GM12878 (cell line): ENCODE results near the gene STRIP2. TPM values are rescaled to one million over a fixed set of nuclear protein-coding genes. Genes with fewer than 3 reads are reported as not detected.
"Not testable (repeated sequence)": the region's sequence is repeated elsewhere in the genome, so short reads cannot be mapped to it uniquely, and the experiment has no call there.

Experiments
- ATAC-seq: fragments of 200-7000 bp; cut with Tn5 transposase; 3 replicates; pipeline ENCODE4 v1.9.1; 2020; ENCODE audit warnings: mild to moderate bottlenecking, moderate library complexity
- BruUV-seq: library from RNA; stranded (reverse); fragments of 400-500 nt; replicated peaks from 2 replicates; lab custom pipeline; 2021; lab: Mats Ljungman, UMichigan
- CTCF ChIA-PET: fragments of 300-600 bp; sonication (Branson Sonifier 250); formaldehyde crosslinking; extraction: SDS; loops from one replicate; lab custom pipeline; 2021; ENCODE audit warnings: inconsistent platforms; lab: Yijun Ruan, JAX
- POLR2A ChIA-PET: fragments of 350-600 bp; formaldehyde crosslinking; extraction: SDS; loops from one replicate; lab custom pipeline; 2021; ENCODE audit warnings: inconsistent platforms; lab: Charles Lee
- RAD21 ChIA-PET: fragments of 300-600 bp; sonication (Branson Sonifier 250); formaldehyde crosslinking; loops from one replicate; lab custom pipeline; 2023; ENCODE audit warnings: antibody characterized with exemption; ENCODE audit not compliant: unreplicated experiment; lab: Charles Lee
- SMC1A ChIA-PET: fragments of 300-600 bp; sonication (Branson Sonifier 250); formaldehyde crosslinking; loops from one replicate; lab custom pipeline; 2023; ENCODE audit not compliant: unreplicated experiment, uncharacterized antibody; lab: Charles Lee
- DNase-seq: peaks from one replicate; pipeline ENCODE4 v3.0.0-alpha.2; 2011; ENCODE audit warnings: low read depth, low spot score
- FAIRE-seq: peaks from 3 replicates; lab custom pipeline; 2011; peaks lifted over from hg19 to GRCh38; lab: Jason Lieb, UNC
- H2AFZ ChIP-seq: 2 replicates; pipeline ENCODE4 v1.6.0; 2011; ENCODE audit warnings: low read depth, low read length, control low read depth; ENCODE audit not compliant: control insufficient read depth
- H3K27ac ChIP-seq: 2 replicates; pipeline ENCODE4 v1.5.1; 2011; ENCODE audit warnings: control low read depth; ENCODE audit not compliant: control insufficient read depth, insufficient read depth
- H3K27me3 ChIP-seq, 2 experiments: replicated peaks in 1 of 2; 2 replicates each; pipeline versions ENCODE4 v1.6.0 to v1.6.1; 2011; ENCODE audit warnings: low read length in 1 of 2; ENCODE audit not compliant: control insufficient read depth in 2 of 2, insufficient read depth in 2 of 2
- H3K36me3 ChIP-seq, 2 experiments: 2 replicates each; pipeline ENCODE4 v1.5.1; 2011; ENCODE audit warnings: low read length in 1 of 2; ENCODE audit not compliant: control insufficient read depth in 2 of 2, insufficient read depth in 2 of 2
- H3K4me1 ChIP-seq: 2 replicates; pipeline ENCODE4 v1.6.1; 2011; ENCODE audit warnings: mild to moderate bottlenecking, low read length, moderate library complexity, mixed read lengths; ENCODE audit not compliant: control insufficient read depth, insufficient read depth
- H3K4me2 ChIP-seq: 2 replicates; pipeline ENCODE4 v1.6.0; 2011; ENCODE audit warnings: control low read depth; ENCODE audit not compliant: control insufficient read depth, insufficient read depth
- H3K4me3 ChIP-seq: fragments of 200-600 bp; sonication (generic); 2 replicates; pipeline ENCODE4 v1.5.1; 2016
- H3K79me2 ChIP-seq: 2 replicates; pipeline ENCODE4 v1.6.0; 2011; ENCODE audit warnings: low read length; ENCODE audit not compliant: control insufficient read depth, insufficient read depth
- H3K9ac ChIP-seq: 2 replicates; pipeline ENCODE4 v1.8.0; 2011; ENCODE audit warnings: low read length, control low read depth, mixed read lengths; ENCODE audit not compliant: control insufficient read depth, insufficient read depth
- H3K9me3 ChIP-seq: replicated peaks from 3 replicates; pipeline ENCODE4 v1.5.1; 2011; ENCODE audit warnings: mild to moderate bottlenecking, low read length; ENCODE audit not compliant: control insufficient read depth, insufficient read depth
- H4K20me1 ChIP-seq: 2 replicates; pipeline ENCODE4 v1.6.0; 2011; ENCODE audit not compliant: control insufficient read depth, insufficient read depth
- BMI1 ChIP-seq: fragments of 450-650 bp; IDR thresholded peaks from 2 replicates; pipeline ENCODE4 v1.6.1; 2016; ENCODE audit warnings: mild to moderate bottlenecking, moderate library complexity, borderline replicate concordance
- CBX5 ChIP-seq: sonication (generic); IDR thresholded peaks from 2 replicates; pipeline ENCODE4 v1.6.1; 2016; ENCODE audit warnings: low read depth, moderate library complexity, mild to moderate bottlenecking, inconsistent platforms
- GATAD2B ChIP-seq: fragments of 450-650 bp; conservative IDR thresholded peaks from 2 replicates; pipeline ENCODE4 v1.6.1; 2017; ENCODE audit warnings: low read depth, mild to moderate bottlenecking, moderate library complexity
- JUNB ChIP-seq: IDR thresholded peaks from 2 replicates; pipeline ENCODE4 v1.6.1; 2016; ENCODE audit warnings: antibody characterized with exemption, mild to moderate bottlenecking
- MTA3 ChIP-seq: IDR thresholded peaks from 2 replicates; pipeline ENCODE4 v1.6.1; 2012; ENCODE audit warnings: low read length, inconsistent platforms, borderline replicate concordance
- NFIC ChIP-seq: IDR thresholded peaks from 2 replicates; pipeline ENCODE4 v1.6.1; 2012; ENCODE audit warnings: low read depth, mild to moderate bottlenecking, inconsistent platforms, low read length, moderate library complexity
- NFXL1 ChIP-seq: fragments of 450-650 bp; IDR thresholded peaks from 2 replicates; pipeline ENCODE4 v1.6.1; 2017; ENCODE audit warnings: antibody characterized with exemption, mild to moderate bottlenecking, borderline replicate concordance
- PAX8 ChIP-seq: fragments of 450-650 bp; IDR thresholded peaks from 2 replicates; pipeline ENCODE4 v1.6.1; 2017; ENCODE audit warnings: mild to moderate bottlenecking, moderate library complexity
- PBX3 ChIP-seq: IDR thresholded peaks from 2 replicates; pipeline ENCODE4 v1.6.1; 2011; ENCODE audit warnings: mild to moderate bottlenecking, low read depth, low read length, moderate library complexity; ENCODE audit not compliant: insufficient replicate concordance
- POLR2AphosphoS5 ChIP-seq: IDR thresholded peaks from 2 replicates; pipeline ENCODE4 v1.6.1; 2011; ENCODE audit warnings: mild to moderate bottlenecking, low read length, inconsistent platforms
- RELA ChIP-seq: fragments of 450-650 bp; IDR thresholded peaks from 2 replicates; pipeline ENCODE4 v1.8.0; 2014; ENCODE audit warnings: borderline replicate concordance; ENCODE audit not compliant: partially characterized antibody
- REST ChIP-seq: IDR thresholded peaks from 2 replicates; pipeline ENCODE4 v1.6.1; 2012; ENCODE audit warnings: mild to moderate bottlenecking, low read depth, low read length
- STAT1 ChIP-seq: fragments of 450-650 bp; conservative IDR thresholded peaks from 2 replicates; pipeline ENCODE4 v1.6.1; 2014; ENCODE audit warnings: antibody characterized with exemption, mild to moderate bottlenecking
- TAF1 ChIP-seq: IDR thresholded peaks from 2 replicates; pipeline ENCODE4 v1.6.1; 2011; ENCODE audit warnings: mild to moderate bottlenecking, low read depth, low read length, borderline replicate concordance
- WGBS: methylation state at CpG from one replicate; pipeline ENCODE4 v1.1.6; 2016; ENCODE audit warnings: low lambda C conversion rate; ENCODE audit not compliant: insufficient replicate concordance, insufficient coverage; ENCODE audit errors: missing lambda C conversion rate; 5-methylcytosine and 5-hydroxymethylcytosine counted together
- in situ Hi-C: fragments of 300-500 bp; cut with MboI; formaldehyde crosslinking; loops from 9 replicates; pipeline ENCODE4 v1.14.3; 2018; ENCODE audit warnings: mixed read lengths
- intact Hi-C: fragments of 100-400 bp; cut with micrococcal nuclease; formaldehyde crosslinking; loops from one replicate; pipeline ENCODE4 v1.14.2; 2022; ENCODE audit not compliant: unreplicated experiment
- polyA plus RNA-seq, 11 experiments: library from polyadenylated mRNA; depleted of rRNA in 4 of 11; unstranded in 6 of 11; stranded (reverse) in 5 of 11; fragments of >200 nt; fragmentation: Nextera tagmentation in 4 of 11; fragmentation: Illumina TruSeq in 1 of 11; extraction: Ambion mirVana in 4 of 11; extraction: Trizol in 1 of 11; gene quantifications; 1 replicate in 1 of 11; 2 replicates in 10 of 11; pipeline versions ENCODE4 v1.2.1 to v1.2.3, GENCODE V29; 2011 to 2016; ENCODE audit warnings: inconsistent platforms in 2 of 11, missing spikeins in 2 of 11, low read depth in 1 of 11
- total RNA-seq, 4 experiments: library from RNA; depleted of rRNA in 3 of 4; stranded (reverse); fragments of >200 nt in 3 of 4; fragmentation: Illumina TruSeq in 1 of 4; extraction: Trizol in 1 of 4; gene quantifications; 2 replicates each; pipeline versions ENCODE4 v1.2.1 to v1.2.3, GENCODE V29; 2013 to 2021

The STRIP2 gene
- total and polyA plus RNA-seq, 10 of the 15 experiments (the other 5 are each of a cell fraction or from before 2014, with no cell fraction given) = 0.48 to 5.8 (median 1.8) TPM

GRCh38 chr7:129481376-129481775, 47.1 kb downstream of the STRIP2 start:
- H3K36me3 ChIP-seq, POLR2A ChIA-PET, FAIRE-seq, intact Hi-C loops, H3K4me2 ChIP-seq, H3K9me3 ChIP-seq, ATAC-seq, BruUV-seq, H3K9ac ChIP-seq, H3K27ac ChIP-seq, DNase-seq, H3K4me3 ChIP-seq, H3K79me2 ChIP-seq, in situ Hi-C loops, H4K20me1 ChIP-seq, H3K27me3 ChIP-seq, H2AFZ ChIP-seq, H3K4me1 ChIP-seq: not testable (repeated sequence)
- ChIA-PET CTCF (interaction anchor here (1.3 to 1.7 kb wide), 2 partner anchors 10 to 110 kb away, joined by 4 to 6 read pairs; no protein-coding TSS in a partner anchor), RAD21 (interaction anchor here (0.6 to 1.7 kb wide), 3 partner anchors 12 to 138 kb away, joined by 3 to 4 read pairs (median 3); no protein-coding TSS in a partner anchor), SMC1A (interaction anchor here (1.0 kb wide), 1 partner anchor 344 kb away, joined by 3 read pairs; no protein-coding TSS in a partner anchor)
- 98% methylated on average over 6 of the region's 6 CpGs for WGBS

GRCh38 chr7:129482781-129483180, 48.5 kb downstream of the STRIP2 start:
- Histone ChIP-seq H3K4me2 (no peak overlapping the region), H4K20me1 (no peaks in the 10 kb centered on the region), H3K9ac (no peak overlapping the region), H3K9me3 (no peaks in the 10 kb centered on the region), H3K4me1 (no peaks in the 10 kb centered on the region), H3K27me3 (no peaks in the 10 kb centered on the region), H3K4me3 (no peak overlapping the region), H3K36me3 (no peaks in the 10 kb centered on the region), H2AFZ (no peak overlapping the region), H3K27ac (no peak overlapping the region), H3K79me2 (no peaks in the 10 kb centered on the region)
- BruUV-seq = no TSS peak
- DNase-seq (no peak), FAIRE-seq (no peak), ATAC-seq (no peak)
- ChIA-PET POLR2A (no interaction called here), SMC1A (interaction anchor here (0.7 to 1.1 kb wide), 2 partner anchors 142 to 166 kb away, joined by 3 to 5 read pairs; no protein-coding TSS in a partner anchor), CTCF (interaction anchor here (1.3 to 1.9 kb wide), 3 partner anchors 11 to 152 kb away, joined by 3 to 7 read pairs (median 3); no protein-coding TSS in a partner anchor), RAD21 (no interaction called here)
- in situ Hi-C loops (no loop called here), intact Hi-C loops (no loop called here)
- WGBS = 92% methylated on average over 8 of the region's 8 CpGs
- TF ChIP-seq NFIC (no peak), NFXL1 (no peak), CBX5 (no peak), RELA (no peak), BMI1 (no peak), POLR2AphosphoS5 (no peak), GATAD2B (no peak), STAT1 (no peak), PAX8 (no peak), MTA3 (no peak), JUNB (no peak), REST (no peak), TAF1 (no peak), PBX3 (no peak)
